ENCODE data around the gene BNIP5.
"Not testable (repeated sequence)": the region's sequence is repeated elsewhere in the genome, so short reads cannot be mapped to it uniquely, and the experiment has no call there.

The BNIP5 gene

DNA sequence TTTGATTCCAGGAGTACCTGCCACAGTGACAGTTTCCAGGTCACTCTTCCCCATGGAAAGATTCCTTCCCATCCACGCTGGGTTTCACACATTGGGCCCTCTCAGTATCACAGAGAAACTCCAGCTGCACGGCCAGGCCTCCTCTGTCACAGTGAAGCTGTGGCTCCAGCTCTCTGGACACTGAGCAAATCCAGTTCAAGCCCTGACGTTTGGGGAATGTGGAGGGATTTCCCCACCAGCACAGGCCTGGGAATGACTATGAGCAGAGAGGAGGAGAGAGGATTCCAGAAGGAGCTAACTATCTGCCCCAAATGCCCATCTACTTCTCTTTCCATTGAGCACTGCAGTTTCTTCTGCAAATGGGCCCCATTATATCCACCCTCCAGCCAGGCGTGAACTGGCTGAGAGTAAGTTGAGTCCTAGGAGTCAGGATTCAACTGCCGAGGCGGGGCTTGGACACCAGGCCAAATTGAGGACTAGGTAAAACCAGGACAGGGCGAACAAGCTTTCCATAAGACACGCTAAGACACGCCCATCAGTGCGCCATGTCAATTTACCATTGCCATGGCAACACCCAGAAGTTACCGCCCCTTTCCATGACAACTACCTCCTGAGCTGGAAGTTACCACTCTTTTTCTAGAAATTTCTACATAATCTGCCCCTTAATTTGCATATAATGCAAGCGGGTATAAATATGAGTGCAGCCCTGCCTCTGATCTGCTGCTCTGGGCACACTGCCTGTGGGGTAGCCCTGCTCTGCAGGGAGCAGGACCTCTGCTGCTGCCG lies 9.2 kb upstream of the BNIP5 start:
- DNase-seq (ENCODE audit: extremely low read depth, low read depth), result no peak
- H3K4me3 ChIP-seq (replicated peaks; ENCODE audit: low read depth, low read length), result no peak overlapping the region
- TF ChIP-seq, protein P1, sequence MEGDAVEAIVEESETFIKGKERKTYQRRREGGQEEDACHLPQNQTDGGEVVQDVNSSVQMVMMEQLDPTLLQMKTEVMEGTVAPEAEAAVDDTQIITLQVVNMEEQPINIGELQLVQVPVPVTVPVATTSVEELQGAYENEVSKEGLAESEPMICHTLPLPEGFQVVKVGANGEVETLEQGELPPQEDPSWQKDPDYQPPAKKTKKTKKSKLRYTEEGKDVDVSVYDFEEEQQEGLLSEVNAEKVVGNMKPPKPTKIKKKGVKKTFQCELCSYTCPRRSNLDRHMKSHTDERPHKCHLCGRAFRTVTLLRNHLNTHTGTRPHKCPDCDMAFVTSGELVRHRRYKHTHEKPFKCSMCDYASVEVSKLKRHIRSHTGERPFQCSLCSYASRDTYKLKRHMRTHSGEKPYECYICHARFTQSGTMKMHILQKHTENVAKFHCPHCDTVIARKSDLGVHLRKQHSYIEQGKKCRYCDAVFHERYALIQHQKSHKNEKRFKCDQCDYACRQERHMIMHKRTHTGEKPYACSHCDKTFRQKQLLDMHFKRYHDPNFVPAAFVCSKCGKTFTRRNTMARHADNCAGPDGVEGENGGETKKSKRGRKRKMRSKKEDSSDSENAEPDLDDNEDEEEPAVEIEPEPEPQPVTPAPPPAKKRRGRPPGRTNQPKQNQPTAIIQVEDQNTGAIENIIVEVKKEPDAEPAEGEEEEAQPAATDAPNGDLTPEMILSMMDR (IDR thresholded peaks at IDR 0.05; ENCODE audit: low read depth, low read length, missing control alignments), result no peak

DNA sequence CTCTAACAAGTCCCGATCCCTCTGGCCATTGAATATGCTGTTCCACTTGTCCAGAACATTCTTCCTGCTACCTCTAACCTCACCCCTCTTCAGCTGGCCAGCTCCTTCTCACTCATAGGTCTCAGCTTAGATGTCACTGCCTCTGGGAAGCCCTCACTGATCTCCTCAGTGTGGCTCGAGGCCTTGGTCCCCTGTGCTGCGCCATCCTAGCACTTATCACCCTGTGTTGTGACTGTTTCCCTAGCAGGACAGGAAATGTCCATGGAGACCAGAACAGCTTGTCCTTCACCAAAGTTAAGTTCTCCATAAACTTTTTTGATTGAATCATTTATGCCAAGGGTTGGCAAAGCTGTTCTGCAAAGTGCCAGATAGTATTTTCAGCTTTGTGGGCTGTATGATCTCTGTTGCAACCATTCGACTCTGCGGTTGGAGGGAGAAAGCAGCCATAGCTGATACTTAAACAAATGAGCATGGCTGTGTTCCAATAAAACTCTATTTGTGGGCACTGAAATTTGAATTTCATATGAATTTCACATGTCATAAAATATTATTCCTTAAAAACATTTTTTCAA lies 6.5 kb upstream of the BNIP5 start:
- DNase-seq (ENCODE audit: extremely low read depth, low read depth), result no peak
- TF ChIP-seq, protein P1 (IDR thresholded peaks at IDR 0.05; ENCODE audit: low read depth, low read length, missing control alignments), result no peak
- no peak overlapping the region for H3K4me3 ChIP-seq (replicated peaks; ENCODE audit: low read depth, low read length)

DNA sequence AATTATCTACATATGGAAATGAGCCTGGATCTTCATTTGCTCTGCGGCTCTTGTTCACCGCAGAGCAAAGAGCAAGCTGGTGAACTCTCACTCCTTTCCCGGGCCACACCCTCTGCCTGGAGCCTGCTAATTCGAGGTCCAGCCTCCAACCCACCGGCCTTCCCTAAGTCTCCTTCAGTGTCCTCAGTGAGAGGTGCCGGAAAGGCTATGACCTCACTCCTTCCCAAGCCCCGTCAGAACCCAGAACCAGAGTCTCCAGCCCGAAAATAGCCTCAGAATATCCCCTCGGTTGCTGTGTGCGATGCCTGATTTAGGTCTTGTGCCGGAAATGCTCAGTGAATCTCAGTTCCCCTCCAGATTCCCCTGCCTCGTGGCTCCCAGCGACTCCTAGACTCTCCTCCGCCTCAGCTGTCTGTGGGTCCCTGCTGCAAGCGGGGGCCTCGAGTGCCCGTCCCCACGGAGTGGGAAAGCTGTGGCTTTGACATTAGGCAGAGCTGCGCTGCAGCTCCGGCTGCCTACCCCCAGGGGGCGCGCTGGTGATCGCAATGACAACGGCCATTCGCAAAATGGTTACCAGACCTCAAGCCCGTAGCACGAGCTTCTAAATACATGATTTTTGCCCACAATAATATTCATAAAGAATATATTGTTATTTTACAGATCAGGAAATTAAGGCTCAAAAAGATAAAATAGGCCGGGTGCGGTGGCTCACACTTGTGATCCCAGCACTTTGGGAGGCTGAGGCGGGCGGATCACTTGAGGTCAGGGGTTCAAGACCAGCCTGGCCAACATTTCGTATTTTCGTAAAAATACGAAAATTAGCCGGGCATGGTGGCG lies 4.1 kb upstream of the BNIP5 start:
- no peak overlapping the region for H3K4me3 ChIP-seq (replicated peaks; ENCODE audit: low read depth, low read length)
- TF ChIP-seq, protein P1 (IDR thresholded peaks at IDR 0.05; ENCODE audit: low read depth, low read length, missing control alignments), result peak; percentile 99
- no peak for DNase-seq (ENCODE audit: extremely low read depth, low read depth)

DNA sequence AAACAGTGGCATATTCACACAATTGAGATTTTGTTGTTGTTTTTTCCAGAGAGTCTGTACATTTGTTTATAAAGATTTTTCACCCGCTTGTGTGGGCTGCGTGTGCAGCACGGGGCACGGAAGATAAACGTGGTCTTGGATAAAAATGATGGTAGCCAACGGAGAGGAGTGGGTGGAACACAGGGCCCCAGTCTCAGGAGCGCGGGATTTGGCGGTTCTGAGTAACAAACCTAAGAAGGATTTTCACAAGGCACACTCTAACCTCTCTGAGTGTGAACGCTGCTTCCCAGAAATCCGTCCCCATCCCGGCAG lies 3.6 kb upstream of the BNIP5 start:
- DNase-seq (ENCODE audit: extremely low read depth, low read depth), result no peak
- TF ChIP-seq, protein P1 (IDR thresholded peaks at IDR 0.05; ENCODE audit: low read depth, low read length, missing control alignments), result no peak
- H3K4me3 ChIP-seq (replicated peaks; ENCODE audit: low read depth, low read length), result no peak overlapping the region

DNA sequence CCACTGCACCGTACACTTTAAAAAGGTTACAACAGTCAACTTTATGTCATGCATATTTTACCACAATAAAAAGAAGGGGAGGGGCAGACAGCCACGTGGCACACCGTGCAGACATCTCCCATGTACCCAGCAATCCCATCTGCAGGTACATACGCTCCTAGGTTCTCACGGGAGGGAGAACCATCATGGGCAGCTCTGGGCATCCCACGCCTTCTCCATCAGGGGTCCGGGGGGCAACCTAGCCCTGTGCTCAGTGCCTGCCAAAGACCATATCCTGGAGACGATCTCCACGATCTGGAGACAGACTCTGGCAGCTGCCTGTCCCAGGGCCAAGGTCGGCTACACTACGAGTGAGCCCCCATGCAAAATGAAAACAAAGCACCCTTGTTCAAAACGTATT lies 2.5 kb upstream of the BNIP5 start:
- no peak overlapping the region for H3K4me3 ChIP-seq (replicated peaks; ENCODE audit: low read depth, low read length)
- TF ChIP-seq, protein P1 (IDR thresholded peaks at IDR 0.05; ENCODE audit: low read depth, low read length, missing control alignments), result no peak
- no peak for DNase-seq (ENCODE audit: extremely low read depth, low read depth)

DNA sequence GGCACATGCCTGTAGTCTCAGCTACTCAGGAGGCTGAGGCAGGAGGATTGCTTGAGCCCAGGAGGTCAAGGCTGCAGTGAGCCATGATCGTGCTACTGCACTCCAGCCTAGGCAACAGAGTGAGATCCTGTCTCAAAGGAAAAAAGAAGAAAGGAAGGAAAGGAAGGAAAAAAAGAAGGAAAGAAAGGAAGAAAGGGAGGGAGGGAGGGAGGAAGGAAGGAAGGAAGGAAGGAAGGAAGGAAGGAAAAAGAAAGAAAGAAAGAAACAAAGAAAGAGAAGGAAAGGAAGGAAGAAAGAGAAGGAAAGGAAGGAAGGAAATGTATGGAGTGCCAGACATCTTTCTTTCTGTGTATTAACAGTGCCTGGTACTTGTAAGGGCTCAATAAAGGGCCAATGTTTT lies 1.5 kb upstream of the BNIP5 start:
- not testable (repeated sequence) for DNase-seq (ENCODE audit: extremely low read depth, low read depth); H3K4me3 ChIP-seq (replicated peaks; ENCODE audit: low read depth, low read length)

DNA sequence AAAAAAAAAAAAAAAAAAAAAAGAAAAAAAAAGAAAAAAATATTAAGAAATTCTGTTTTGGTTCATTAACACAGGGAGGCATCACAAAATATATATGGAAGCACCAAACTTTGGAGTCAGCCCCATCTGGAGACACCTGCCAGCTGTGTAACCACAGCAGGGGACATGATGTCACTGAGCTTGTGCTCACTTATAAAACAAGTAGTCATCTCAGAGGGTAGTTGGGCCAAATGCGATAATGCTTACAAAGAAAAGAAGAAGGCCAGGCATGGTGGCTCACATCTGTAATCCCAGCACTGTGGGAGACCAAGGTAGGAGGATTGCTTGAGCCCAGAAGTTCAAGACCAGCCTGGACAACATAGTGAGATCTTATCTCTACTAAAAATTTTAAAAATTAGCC lies 1.1 kb upstream of the BNIP5 start:
- TF ChIP-seq, protein P1 (IDR thresholded peaks at IDR 0.05; ENCODE audit: low read depth, low read length, missing control alignments), result no peak
- H3K4me3 ChIP-seq (replicated peaks; ENCODE audit: low read depth, low read length), result no peak overlapping the region
- no peak for DNase-seq (ENCODE audit: extremely low read depth, low read depth)
